ENCODE results near the gene CDC7. TPM values are rescaled to one million over a fixed set of nuclear protein-coding genes. Genes with fewer than 3 reads are reported as not detected.

CDC7 gene
- polyA plus RNA-seq, 1 of the 3 experiments (the other 2 are of a cell fraction), result 2.6 TPM

DNA sequence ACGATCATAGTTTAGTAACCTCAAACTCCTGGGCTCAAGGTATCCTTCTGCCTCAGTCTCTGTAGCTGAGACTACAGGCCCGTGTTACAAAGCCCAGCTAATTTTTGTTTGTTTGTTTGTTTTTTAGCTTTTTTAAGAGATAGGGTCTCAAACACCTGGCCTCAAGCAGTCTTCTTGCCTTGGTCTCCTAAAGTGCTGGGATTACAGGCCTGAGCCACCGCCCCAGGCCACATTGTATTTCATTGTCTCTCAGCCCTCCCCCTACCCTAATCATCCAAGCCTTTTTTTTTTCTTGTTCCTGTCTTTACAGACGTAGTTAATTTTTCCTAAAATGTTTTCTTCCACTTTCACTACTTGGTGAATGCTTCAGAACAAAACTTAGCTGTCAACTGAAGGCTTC is 5.4 kb downstream of the CDC7 start:
- 93% methylated on average over 4 of the region's 4 CpGs for WGBS (ENCODE audit: low lambda C conversion rate)
- no peak for DNase-seq
- Histone ChIP-seq H3K9me2 (no peaks in the 10 kb centered on the region), H3K27me3 (ENCODE audit: insufficient read depth) (no peaks in the 10 kb centered on the region), H3K79me2 (ENCODE audit: insufficient read depth) (peaks cover 13% of the 10 kb centered on the region), H3K27ac (ENCODE audit: low read depth in 2 of 2, low read length in 1 of 2) (no peak overlapping the region), H3K4me3 (ENCODE audit: low read depth in 2 of 2, low read length in 1 of 2) (no peak overlapping the region), H2AFZ (ENCODE audit: low read depth) (no peak overlapping the region), H3K9me3 (no peaks in the 10 kb centered on the region), H3K4me1 (ENCODE audit: control insufficient read depth in 1 of 2, insufficient read depth in 2 of 2, low read depth in 1 of 2, low read length in 1 of 2) (peaks cover 0 to 3% of the 10 kb centered on the region in 2 experiments; a peak in 2 of 4 replicates), H3K36me3 (replicated peaks in 1 of 2; ENCODE audit: control insufficient read depth in 1 of 2, insufficient read depth in 2 of 2, low read length in 1 of 2) (peaks cover 6 to 11% of the 10 kb centered on the region in 2 experiments), H3K4me2 (no peak overlapping the region), H3F3A (replicated peaks; ENCODE audit: insufficient read depth) (peaks cover 9% of the 10 kb centered on the region), H4K20me1 (ENCODE audit: insufficient read depth) (no peaks in the 10 kb centered on the region), H3K9ac (no peak overlapping the region)
- no peak for TF ChIP-seq SIN3A (IDR thresholded peaks at IDR 0.05; ENCODE audit: borderline replicate concordance, low read depth, low read length)
- ChIA-PET POLR2A (no interaction called here), CTCF (interaction anchor here (0.6 to 1.3 kb wide), 3 partner anchors 24 to 340 kb away, joined by 3 read pairs; no protein-coding TSS in a partner anchor)

DNA sequence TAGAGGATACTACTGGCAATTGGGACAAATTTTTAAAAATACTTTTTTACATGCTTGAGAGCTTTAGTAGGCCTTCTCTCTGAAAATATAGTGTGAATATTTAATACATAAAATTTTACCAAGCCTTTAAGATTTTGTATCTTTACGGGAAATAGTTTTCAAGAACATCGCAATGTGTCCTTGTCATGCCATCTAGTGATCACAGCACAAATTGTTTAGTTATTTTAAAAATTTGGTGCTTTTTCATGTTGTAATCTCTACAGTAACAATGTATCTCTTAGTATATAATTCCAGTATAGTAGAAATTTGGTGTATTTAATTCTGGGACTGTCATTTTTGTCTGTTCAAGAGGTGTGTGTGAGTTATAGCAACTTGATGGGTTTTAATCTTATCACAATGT is 6.7 kb downstream of the CDC7 start:
- TF ChIP-seq POLR2AphosphoS5 (IDR thresholded peaks at IDR 0.05; ENCODE audit: low read depth, low read length) (no peak), CTCF (IDR thresholded peaks at IDR 0.05) (peak; percentile 29), RAD21 (IDR thresholded peaks at IDR 0.05; ENCODE audit: low read length) (peak; percentile 33)
- Histone ChIP-seq H3F3A (replicated peaks; ENCODE audit: insufficient read depth) (no peaks in the 10 kb centered on the region), H3K9me3 (no peaks in the 10 kb centered on the region), H3K36me3 (replicated peaks in 1 of 2; ENCODE audit: control insufficient read depth in 1 of 2, insufficient read depth in 2 of 2, low read length in 1 of 2) (peaks cover 6 to 15% of the 10 kb centered on the region in 2 experiments), H3K9me2 (no peaks in the 10 kb centered on the region), H3K27me3 (ENCODE audit: insufficient read depth) (no peaks in the 10 kb centered on the region), H3K4me2 (no peak overlapping the region), H3K4me3 (ENCODE audit: low read depth in 2 of 2, low read length in 1 of 2) (no peak overlapping the region), H4K20me1 (ENCODE audit: insufficient read depth) (no peaks in the 10 kb centered on the region), H2AFZ (ENCODE audit: low read depth) (no peak overlapping the region), H3K9ac (no peak overlapping the region), H3K4me1 (ENCODE audit: control insufficient read depth in 1 of 2, insufficient read depth in 2 of 2, low read depth in 1 of 2, low read length in 1 of 2) (no peaks in the 10 kb centered on the region; a peak in 1 of 4 replicates), H3K79me2 (ENCODE audit: insufficient read depth) (peaks cover 10% of the 10 kb centered on the region), H3K27ac (ENCODE audit: low read depth in 2 of 2, low read length in 1 of 2) (no peak overlapping the region)
- ChIA-PET CTCF (interaction anchor here (0.9 to 1.4 kb wide), 4 partner anchors 12 to 784 kb away, joined by 3 to 6 read pairs (median 4); no protein-coding TSS in a partner anchor), POLR2A (no interaction called here)
- no peak for DNase-seq
- 98% methylated on average over 2 of the region's 2 CpGs for WGBS (ENCODE audit: low lambda C conversion rate)

GRCh38 chr1:91510754-91511153 is 10.1 kb downstream of the CDC7 start:
- Histone ChIP-seq H2AFZ (ENCODE audit: low read depth) (no peak overlapping the region), H3K79me2 (ENCODE audit: insufficient read depth) (no peaks in the 10 kb centered on the region)
- CTCF ChIA-PET, result interaction anchor here (1.9 to 5.3 kb wide), 2 partner anchors 9 to 781 kb away, joined by 6 to 37 read pairs; partner anchors contain the start of gene CDC7

More at GRCh38 chr1:91510754-91511153, 10.1 kb downstream of the CDC7 start:
- no peaks in the 10 kb centered on the region for H3F3A ChIP-seq (replicated peaks; ENCODE audit: insufficient read depth)
- POLR2A ChIA-PET, result no interaction called here
- no peak overlapping the region for H3K9ac ChIP-seq
- H3K9me2 ChIP-seq, result no peaks in the 10 kb centered on the region
- H3K4me1 ChIP-seq (ENCODE audit: control insufficient read depth in 1 of 2, insufficient read depth in 2 of 2, low read depth in 1 of 2, low read length in 1 of 2), result no peaks in the 10 kb centered on the region; a peak in 1 of 4 replicates
- no peaks in the 10 kb centered on the region for H3K27me3 ChIP-seq (ENCODE audit: insufficient read depth)
- TF ChIP-seq, protein P1, sequence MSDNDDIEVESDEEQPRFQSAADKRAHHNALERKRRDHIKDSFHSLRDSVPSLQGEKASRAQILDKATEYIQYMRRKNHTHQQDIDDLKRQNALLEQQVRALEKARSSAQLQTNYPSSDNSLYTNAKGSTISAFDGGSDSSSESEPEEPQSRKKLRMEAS (IDR thresholded peaks at IDR 0.05; ENCODE audit: low read depth), result no peak
- no peak overlapping the region for H3K4me3 ChIP-seq (ENCODE audit: low read depth in 2 of 2, low read length in 1 of 2)
- no peak overlapping the region for H3K4me2 ChIP-seq
- no peaks in the 10 kb centered on the region for H3K9me3 ChIP-seq
- 96% methylated on average over 1 of the region's 1 CpG for WGBS (ENCODE audit: low lambda C conversion rate)
- no peak overlapping the region for H3K27ac ChIP-seq (ENCODE audit: low read depth in 2 of 2, low read length in 1 of 2)
- no peak for DNase-seq
- H4K20me1 ChIP-seq (ENCODE audit: insufficient read depth), result no peaks in the 10 kb centered on the region
- H3K36me3 ChIP-seq (replicated peaks in 1 of 2; ENCODE audit: control insufficient read depth in 1 of 2, insufficient read depth in 2 of 2, low read length in 1 of 2), result peaks cover 6 to 37% of the 10 kb centered on the region in 2 experiments

All from SK-N-SH (cell line).